Heart right ventricle (tissue), 16 donors: ENCODE data around the gene LRCH1. TPM values are rescaled to one million over a fixed set of nuclear protein-coding genes. Genes with fewer than 3 reads are reported as not detected.

Experiments
- ATAC-seq, 8 donors: fragments of 200-7000 bp; cut with Tn5 transposase; one replicate each; pipeline ENCODE4 v1.9.1; 2020; ENCODE audit warnings: mild to moderate bottlenecking in 8 of 8, moderate library complexity in 8 of 8, moderate number of reproducible peaks in 1 of 8
- DNase-seq, 2 donors: peaks; one replicate each; pipeline ENCODE4 v3.0.0-alpha.2; 2020
- H3K27ac ChIP-seq, 10 donors: fragments of 200-600 bp; sonication (generic) in 2 of 10; one replicate each; pipeline versions ENCODE4 v1.5.0 to v1.8.0; 2020 to 2022; ENCODE audit warnings: mild to moderate bottlenecking in 3 of 10
- H3K27me3 ChIP-seq, 7 donors: fragments of 200-600 bp; one replicate each; pipeline ENCODE4 v1.8.0; 2021 to 2022; ENCODE audit warnings: mild to moderate bottlenecking in 2 of 7
- H3K36me3 ChIP-seq, 9 donors: fragments of 200-600 bp; sonication (generic) in 1 of 9; one replicate each; pipeline versions ENCODE4 v1.5.0 to v1.8.0; 2020 to 2022; ENCODE audit warnings: mild to moderate bottlenecking in 2 of 9
- H3K4me1 ChIP-seq, 9 donors: fragments of 200-600 bp; sonication (generic) in 1 of 9; one replicate each; pipeline versions ENCODE4 v1.5.0 to v1.8.0; 2020 to 2022; ENCODE audit warnings: mild to moderate bottlenecking in 4 of 9
- H3K4me3 ChIP-seq, 10 donors: fragments of 200-600 bp; sonication (generic) in 2 of 10; one replicate each; pipeline versions ENCODE4 v1.5.0 to v1.8.0; 2020 to 2022; ENCODE audit warnings: mild to moderate bottlenecking in 7 of 10, moderate library complexity in 2 of 10
- H3K9me3 ChIP-seq, 11 donors: fragments of 200-600 bp in 10 of 11; sonication (generic) in 2 of 11; one replicate each; pipeline versions ENCODE4 v1.5.0 to v1.8.0; 2013 to 2022; ENCODE audit warnings: mild to moderate bottlenecking in 2 of 11, control low read depth in 1 of 11, moderate library complexity in 1 of 11
- WGBS, 2 donors: extraction: QIAGEN DNeasy Blood & Tissue Kit; methylation state at CpG; one replicate each; pipeline ENCODE4 v1.1.7; 2013; ENCODE audit warnings: inconsistent platforms in 1 of 2; 5-methylcytosine and 5-hydroxymethylcytosine counted together
- intact Hi-C, 10 donors: fragments of 100-400 bp; cut with DNase I; formaldehyde crosslinking; loops; one replicate each; pipeline versions ENCODE4 v1.11.1 to v1.14.2; 2022
- polyA plus RNA-seq, 2 donors: library from polyadenylated mRNA; stranded (reverse); fragments of 200-250 nt; gene quantifications; one replicate each; pipeline ENCODE4 v1.2.3, GENCODE V29; 2013
- total RNA-seq, 10 donors: library from RNA; stranded (reverse); fragmentation: NEBNext Ultra II Directional in 3 of 10; extraction: Animal tissue kit (Norgen Biotek cat#: 25700) in 3 of 10; gene quantifications; one replicate each; pipeline versions ENCODE4 v1.2.1 to v1.2.4, GENCODE V29; 2021 to 2023
- TF ChIP-seq, protein P1 (sequence below), 9 donors: fragments of 200-600 bp; sonication (generic) in 2 of 9; IDR thresholded peaks; one replicate each; pipeline versions ENCODE4 v1.5.0 to v1.8.0; 2021 to 2022; ENCODE audit warnings: antibody characterized with exemption in 9 of 9, mild to moderate bottlenecking in 5 of 9, moderate library complexity in 1 of 9
- donor health status: Arrhythmogenic right ventricular cardiomyopathy.
- donor health status: ischemic (EF 13 %, LVEDD 7.1; RV severe dilation, severe dysfunction).
- donor health status: healthy with polysubstance abuse.
- donor health status: DM: no; HTN: yes; CAD: no.
- donor health status: DM: no; HTN: no; CAD: no.
- donor health status: ischemic (EF 25% LVEDD 6.9; RV normal size, moderate dysfunction).
- donor health status: ischemic (EF 25% LVEDD 5.7; RV mildly dilated, moderate dysfunction).
- donor health status: healthy.
- donor health status: DM: yes; HTN: yes; CAD: no.
- donor health status: Ischemic cardiomyopathy.
- donor health status: ischemic (EF 35%, LVEDD 5.7; RV mildly dilated, moderate dysfunction).
- donor health status: nonischemic (EF 11% LVEDD 7.7; RV severe dilation, severe dysfunction).
- donor health status: DM: yes; HTN: yes; CAD: no.
- donor health status: PGD.
- donor health status: ischemic (EF 29% LVEDD 5.4; RV normal size, mild dysfunction).
- donor health status: nonischemic (EF 23%, LVEDD 6.1; RV moderate dilation, normal function).

Gene LRCH1
- total and polyA plus RNA-seq, 12 donors, result 4.1 to 20.3 (median 13.1) TPM

DNA sequence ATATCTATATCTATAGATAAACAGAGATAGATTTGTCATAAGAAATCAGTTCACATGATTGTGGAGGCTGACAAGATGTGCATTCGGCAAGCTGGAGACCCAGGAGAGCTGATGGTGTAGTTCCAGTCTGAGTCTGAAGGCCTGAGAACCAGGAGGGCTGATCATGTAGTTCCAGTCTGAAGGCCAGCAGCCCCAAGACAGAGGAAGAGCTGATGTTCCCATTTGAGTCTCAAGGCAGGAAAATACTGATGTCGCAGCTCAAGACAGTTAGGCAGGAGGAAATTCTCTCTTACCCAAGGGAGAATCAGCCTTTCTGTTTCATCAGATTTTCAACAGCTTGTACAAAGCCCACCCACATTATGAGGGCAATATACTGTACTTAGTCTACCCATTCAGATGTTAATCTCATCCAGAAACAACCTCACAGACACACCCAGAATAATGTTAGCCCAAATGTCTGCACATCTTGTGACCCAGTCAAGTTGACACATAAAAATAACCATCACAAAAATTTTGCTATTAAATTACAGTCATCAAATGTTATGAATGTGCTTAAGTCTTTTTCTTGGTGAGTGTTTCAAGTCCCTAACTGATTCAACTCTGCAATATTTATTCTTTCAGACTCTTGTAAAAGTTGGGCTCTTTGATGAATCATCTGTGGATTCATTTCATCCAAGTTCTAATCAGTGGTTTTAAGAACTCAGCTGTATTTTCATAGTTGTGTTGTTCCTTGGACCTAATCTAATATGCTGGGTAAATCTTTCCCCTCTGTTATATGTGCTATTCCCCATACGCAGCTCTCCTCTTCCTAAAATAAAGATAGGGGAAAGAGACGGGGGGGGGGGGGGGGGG, 22.7 kb upstream of the LRCH1 start:
- WGBS, 2 donors, result 56 to 58% methylated on average over 4 of the region's 4 CpGs

GRCh38 chr13:46531953-46532352, 21.0 kb upstream of the LRCH1 start:
- intact Hi-C loops, result loop anchor here in 1 of 10 donors (2.0 kb wide), 1 partner anchor 21 kb away; no protein-coding TSS in a partner anchor
- Histone ChIP-seq H3K4me1 (peaks cover 0 to 18% (median 12%) of the 10 kb centered on the region in 9 donors), H3K4me3 (no peak overlapping the region), H3K9me3 (no peaks in the 10 kb centered on the region), H3K36me3 (no peaks in the 10 kb centered on the region), H3K27ac (peak overlapping the region in 5 of 10 donors; percentile 38 to 73 (median 63)), H3K27me3 (no peaks in the 10 kb centered on the region)
- 86 to 88% methylated on average over 3 of the region's 3 CpGs for WGBS, 2 donors
- DNase-seq, result no peak
- TF ChIP-seq, protein P1, sequence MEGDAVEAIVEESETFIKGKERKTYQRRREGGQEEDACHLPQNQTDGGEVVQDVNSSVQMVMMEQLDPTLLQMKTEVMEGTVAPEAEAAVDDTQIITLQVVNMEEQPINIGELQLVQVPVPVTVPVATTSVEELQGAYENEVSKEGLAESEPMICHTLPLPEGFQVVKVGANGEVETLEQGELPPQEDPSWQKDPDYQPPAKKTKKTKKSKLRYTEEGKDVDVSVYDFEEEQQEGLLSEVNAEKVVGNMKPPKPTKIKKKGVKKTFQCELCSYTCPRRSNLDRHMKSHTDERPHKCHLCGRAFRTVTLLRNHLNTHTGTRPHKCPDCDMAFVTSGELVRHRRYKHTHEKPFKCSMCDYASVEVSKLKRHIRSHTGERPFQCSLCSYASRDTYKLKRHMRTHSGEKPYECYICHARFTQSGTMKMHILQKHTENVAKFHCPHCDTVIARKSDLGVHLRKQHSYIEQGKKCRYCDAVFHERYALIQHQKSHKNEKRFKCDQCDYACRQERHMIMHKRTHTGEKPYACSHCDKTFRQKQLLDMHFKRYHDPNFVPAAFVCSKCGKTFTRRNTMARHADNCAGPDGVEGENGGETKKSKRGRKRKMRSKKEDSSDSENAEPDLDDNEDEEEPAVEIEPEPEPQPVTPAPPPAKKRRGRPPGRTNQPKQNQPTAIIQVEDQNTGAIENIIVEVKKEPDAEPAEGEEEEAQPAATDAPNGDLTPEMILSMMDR (IDR thresholded peaks at IDR 0.05), result no peak
- ATAC-seq, result no peak

More for the DNA sequence above, 22.7 kb upstream of the LRCH1 start:
- Histone ChIP-seq H3K4me1 (peaks cover 0 to 20% (median 12%) of the 10 kb centered on the region in 9 donors), H3K36me3 (no peaks in the 10 kb centered on the region), H3K27ac (peak overlapping the region in 7 of 10 donors; percentile 28 to 65 (median 49)), H3K9me3 (no peaks in the 10 kb centered on the region), H3K27me3 (peaks cover 0 to 3% (median 0%) of the 10 kb centered on the region in 7 donors), H3K4me3 (no peak overlapping the region)
- intact Hi-C loops, result loop anchor here in 1 of 10 donors (2.0 kb wide), 1 partner anchor 20 kb away; no protein-coding TSS in a partner anchor
- no peak for DNase-seq
- TF ChIP-seq, protein P1 (IDR thresholded peaks at IDR 0.05), result no peak
- ATAC-seq, result peak in 7 of 8 donors; percentile 53 to 80 (median 75)

DNA sequence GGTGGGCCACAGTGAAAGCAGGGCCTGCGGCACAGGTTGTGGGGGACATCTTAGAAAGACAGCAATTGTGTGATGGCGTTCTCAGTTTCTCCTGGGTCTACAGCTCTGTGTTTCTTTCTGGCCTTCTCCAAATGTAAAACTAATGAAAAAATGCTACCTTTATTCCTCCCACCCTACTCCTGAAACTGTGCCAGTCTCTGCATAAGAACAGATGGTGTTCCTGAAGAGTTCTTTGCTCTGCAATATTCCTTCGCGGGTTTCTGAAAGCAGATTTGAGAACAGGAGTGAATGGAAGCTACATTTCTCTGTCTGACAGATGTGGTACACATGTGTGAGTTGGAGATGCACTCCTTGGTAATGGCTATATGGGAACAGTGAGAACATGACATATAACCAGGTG, 18.0 kb upstream of the LRCH1 start:
- DNase-seq (no peak), ATAC-seq (no peak)
- Histone ChIP-seq H3K9me3 (no peaks in the 10 kb centered on the region), H3K27me3 (no peaks in the 10 kb centered on the region), H3K4me1 (peaks cover 0 to 15% (median 6%) of the 10 kb centered on the region in 9 donors), H3K27ac (no peak overlapping the region), H3K4me3 (no peak overlapping the region), H3K36me3 (no peaks in the 10 kb centered on the region)
- intact Hi-C loops, result no loop called here
- WGBS, 2 donors, result 95 to 99% methylated on average over 4 of the region's 4 CpGs
- TF ChIP-seq, protein P1 (IDR thresholded peaks at IDR 0.05), result no peak

DNA sequence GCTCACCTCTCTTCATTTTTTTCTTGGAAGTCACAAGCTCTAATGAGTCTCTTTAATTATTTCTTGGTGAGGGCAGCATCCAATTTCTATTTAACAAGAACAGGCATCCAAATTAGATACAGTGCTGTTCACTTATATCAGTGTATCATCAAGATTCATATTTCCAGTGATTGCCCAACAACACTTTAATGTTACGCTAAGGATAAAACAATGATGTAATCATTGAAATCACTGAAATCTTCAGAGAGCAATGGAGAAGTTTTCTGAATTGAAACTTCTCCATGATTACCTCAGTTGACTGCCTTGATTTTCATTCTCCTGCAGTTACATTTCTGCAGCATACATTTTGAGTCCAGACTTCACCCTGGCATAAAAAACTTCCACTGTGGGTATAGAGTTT, 17.1 kb upstream of the LRCH1 start:
- H3K4me3 ChIP-seq, result no peak overlapping the region
- WGBS, 2 donors, result 90 to 95% methylated on average over 1 of the region's 1 CpG
- ATAC-seq, result no peak

More for the DNA sequence above, 17.1 kb upstream of the LRCH1 start:
- H3K9me3 ChIP-seq, result no peaks in the 10 kb centered on the region
- intact Hi-C loops, result no loop called here
- H3K36me3 ChIP-seq, result no peaks in the 10 kb centered on the region
- TF ChIP-seq, protein P1 (IDR thresholded peaks at IDR 0.05), result no peak
- no peak for DNase-seq
- H3K4me1 ChIP-seq, result peaks cover 0 to 11% (median 6%) of the 10 kb centered on the region in 9 donors
- H3K27me3 ChIP-seq, result no peaks in the 10 kb centered on the region
- no peak overlapping the region for H3K27ac ChIP-seq
